ENCODE data around the gene PRKAR2B.

DNA sequence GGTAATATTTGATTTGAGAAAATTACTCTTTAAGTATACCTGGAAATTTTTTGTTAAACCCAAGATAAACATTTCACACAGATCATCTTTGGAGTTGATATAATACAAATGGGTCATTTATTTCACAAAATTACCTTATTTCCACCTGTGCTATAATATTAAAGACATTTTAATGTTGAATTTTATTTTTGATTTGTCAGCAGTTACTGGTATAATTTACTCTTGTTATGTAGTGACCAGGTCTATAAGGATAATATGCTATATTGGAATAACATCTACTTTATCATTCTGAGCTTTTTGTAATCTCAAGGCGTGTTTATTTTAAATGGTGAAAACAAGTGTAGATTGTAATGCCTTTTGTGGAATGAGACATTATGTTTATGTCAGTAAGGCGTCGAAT is 26.6 kb downstream of the PRKAR2B start:
- TF ChIP-seq POLR2AphosphoS5 (IDR thresholded peaks at IDR 0.05; ENCODE audit: low read depth, low read length), result no peak
- no peak for TF ChIP-seq SIN3A (IDR thresholded peaks at IDR 0.05; ENCODE audit: borderline replicate concordance, insufficient read depth, low read length)
- no peak for TF ChIP-seq TAF1 (IDR thresholded peaks at IDR 0.05; ENCODE audit: borderline replicate concordance, insufficient read depth, low read length)
- TF ChIP-seq, protein P1, sequence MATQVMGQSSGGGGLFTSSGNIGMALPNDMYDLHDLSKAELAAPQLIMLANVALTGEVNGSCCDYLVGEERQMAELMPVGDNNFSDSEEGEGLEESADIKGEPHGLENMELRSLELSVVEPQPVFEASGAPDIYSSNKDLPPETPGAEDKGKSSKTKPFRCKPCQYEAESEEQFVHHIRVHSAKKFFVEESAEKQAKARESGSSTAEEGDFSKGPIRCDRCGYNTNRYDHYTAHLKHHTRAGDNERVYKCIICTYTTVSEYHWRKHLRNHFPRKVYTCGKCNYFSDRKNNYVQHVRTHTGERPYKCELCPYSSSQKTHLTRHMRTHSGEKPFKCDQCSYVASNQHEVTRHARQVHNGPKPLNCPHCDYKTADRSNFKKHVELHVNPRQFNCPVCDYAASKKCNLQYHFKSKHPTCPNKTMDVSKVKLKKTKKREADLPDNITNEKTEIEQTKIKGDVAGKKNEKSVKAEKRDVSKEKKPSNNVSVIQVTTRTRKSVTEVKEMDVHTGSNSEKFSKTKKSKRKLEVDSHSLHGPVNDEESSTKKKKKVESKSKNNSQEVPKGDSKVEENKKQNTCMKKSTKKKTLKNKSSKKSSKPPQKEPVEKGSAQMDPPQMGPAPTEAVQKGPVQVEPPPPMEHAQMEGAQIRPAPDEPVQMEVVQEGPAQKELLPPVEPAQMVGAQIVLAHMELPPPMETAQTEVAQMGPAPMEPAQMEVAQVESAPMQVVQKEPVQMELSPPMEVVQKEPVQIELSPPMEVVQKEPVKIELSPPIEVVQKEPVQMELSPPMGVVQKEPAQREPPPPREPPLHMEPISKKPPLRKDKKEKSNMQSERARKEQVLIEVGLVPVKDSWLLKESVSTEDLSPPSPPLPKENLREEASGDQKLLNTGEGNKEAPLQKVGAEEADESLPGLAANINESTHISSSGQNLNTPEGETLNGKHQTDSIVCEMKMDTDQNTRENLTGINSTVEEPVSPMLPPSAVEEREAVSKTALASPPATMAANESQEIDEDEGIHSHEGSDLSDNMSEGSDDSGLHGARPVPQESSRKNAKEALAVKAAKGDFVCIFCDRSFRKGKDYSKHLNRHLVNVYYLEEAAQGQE (IDR thresholded peaks at IDR 0.05; ENCODE audit: insufficient read depth in 1 of 2, low read depth in 2 of 2, low read length in 2 of 2), result no peak

Measured in PFSK-1 (cell line).